ENCODE data around the gene CALD1.

CALD1 gene

GRCh38 chr7:134779741-134780065 is 269 bp downstream of the CALD1 start:
- H3K18ac ChIP-seq (ENCODE audit: low read length), result no peak overlapping the region
- peak overlapping the region; percentile 82 for H2BK120ac ChIP-seq (ENCODE audit: insufficient read depth, low read length, poor library complexity)
- no peak overlapping the region for H4K12ac ChIP-seq (ENCODE audit: low read depth, low read length)
- H3K4me1 ChIP-seq (ENCODE audit: control insufficient read depth in 1 of 2, insufficient read depth in 2 of 2, low read length in 2 of 2), result peaks cover 14 to 30% of the 10 kb centered on the region in 2 experiments
- peak overlapping the region; percentile 59 for H3K4me2 ChIP-seq (ENCODE audit: low read length)
- H3K14ac ChIP-seq (ENCODE audit: low read length), result peak overlapping the region; percentile 74
- peaks cover 10 to 14% of the 10 kb centered on the region in 2 experiments for H3K36me3 ChIP-seq (ENCODE audit: control insufficient read depth in 1 of 2, insufficient read depth in 2 of 2, low read length in 2 of 2)
- H3K9me3 ChIP-seq (ENCODE audit: insufficient read depth, low read depth, low read length), result peaks cover 2% of the 10 kb centered on the region
- H4K91ac ChIP-seq (ENCODE audit: low read depth, low read length), result peak overlapping the region; percentile 46
- H3K79me2 ChIP-seq (ENCODE audit: control insufficient read depth, insufficient read depth, low read length, poor library complexity), result peaks cover 21% of the 10 kb centered on the region
- peak overlapping the region; percentile 89 for H2BK5ac ChIP-seq (ENCODE audit: low read depth, low read length, poor library complexity)
- peak overlapping the region; percentile 91 for H3K9ac ChIP-seq (ENCODE audit: low read length)
- H3K27ac ChIP-seq (ENCODE audit: low read depth, low read length), result peak overlapping the region; percentile 97
- peak overlapping the region; percentile 75 for H3K4me3 ChIP-seq (ENCODE audit: low read depth, low read length)
- H2AFZ ChIP-seq (ENCODE audit: insufficient read depth, low read length, poor library complexity), result no peak overlapping the region
- H3K79me1 ChIP-seq (ENCODE audit: low read length), result peaks cover 22% of the 10 kb centered on the region
- H3K4ac ChIP-seq (ENCODE audit: low read depth, low read length), result peak overlapping the region; percentile 67
- no peak overlapping the region for H3K23ac ChIP-seq (ENCODE audit: low read length)
- peak in 1 of 2 donors; percentile 73 for DNase-seq
- H4K8ac ChIP-seq (ENCODE audit: low read depth, low read length), result no peak overlapping the region
- H3K27me3 ChIP-seq (ENCODE audit: insufficient read depth, low read length), result no peaks in the 10 kb centered on the region
- peak overlapping the region; percentile 52 for H2BK12ac ChIP-seq (ENCODE audit: low read length)
- no CpG with 5 or more reads among the region's 4 CpGs for WGBS (ENCODE audit: extremely low coverage, insufficient coverage, insufficient read length)
- no peak overlapping the region for H2AK5ac ChIP-seq (ENCODE audit: low read length)

- peak overlapping the region; percentile 59 for H3K4me2 ChIP-seq (ENCODE audit: low read length)
- no peak overlapping the region for H4K91ac ChIP-seq (ENCODE audit: low read depth, low read length)
- H3K36me3 ChIP-seq (ENCODE audit: control insufficient read depth in 1 of 2, insufficient read depth in 2 of 2, low read length in 2 of 2), result peaks cover 10 to 18% of the 10 kb centered on the region in 2 experiments
- H3K9me3 ChIP-seq (ENCODE audit: insufficient read depth, low read depth, low read length), result peaks cover 2% of the 10 kb centered on the region
- no peak overlapping the region for H3K18ac ChIP-seq (ENCODE audit: low read length)
- H2BK12ac ChIP-seq (ENCODE audit: low read length), result no peak overlapping the region
- H3K23ac ChIP-seq (ENCODE audit: low read length), result no peak overlapping the region
- no peak overlapping the region for H4K8ac ChIP-seq (ENCODE audit: low read depth, low read length)
- DNase-seq, result peak in 1 of 2 donors; percentile 31
- peaks cover 23% of the 10 kb centered on the region for H3K79me2 ChIP-seq (ENCODE audit: control insufficient read depth, insufficient read depth, low read length, poor library complexity)
- no peaks in the 10 kb centered on the region for H3K27me3 ChIP-seq (ENCODE audit: insufficient read depth, low read length)
- peak overlapping the region; percentile 89 for H2BK5ac ChIP-seq (ENCODE audit: low read depth, low read length, poor library complexity)
- H4K12ac ChIP-seq (ENCODE audit: low read depth, low read length), result no peak overlapping the region
- H3K9ac ChIP-seq (ENCODE audit: low read length), result peak overlapping the region; percentile 91
- H3K14ac ChIP-seq (ENCODE audit: low read length), result no peak overlapping the region
- no peak overlapping the region for H2AK5ac ChIP-seq (ENCODE audit: low read length)
- no peak overlapping the region for H2AFZ ChIP-seq (ENCODE audit: insufficient read depth, low read length, poor library complexity)
- peak overlapping the region; percentile 75 for H3K4me3 ChIP-seq (ENCODE audit: low read depth, low read length)
- peak overlapping the region; percentile 97 for H3K27ac ChIP-seq (ENCODE audit: low read depth, low read length)
- WGBS (ENCODE audit: extremely low coverage, insufficient coverage, insufficient read length), result no CpG with 5 or more reads among the region's 5 CpGs
- H3K4ac ChIP-seq (ENCODE audit: low read depth, low read length), result peak overlapping the region; percentile 82
- H3K79me1 ChIP-seq (ENCODE audit: low read length), result peaks cover 22% of the 10 kb centered on the region
- no peak overlapping the region for H2BK120ac ChIP-seq (ENCODE audit: insufficient read depth, low read length, poor library complexity)
- H3K4me1 ChIP-seq (ENCODE audit: control insufficient read depth in 1 of 2, insufficient read depth in 2 of 2, low read length in 2 of 2), result peaks cover 15 to 31% of the 10 kb centered on the region in 2 experiments
These were observed 863 bp downstream of the CALD1 start for GRCh38 chr7:134780166-134780828.

GRCh38 chr7:134781171-134781570 is 1.7 kb downstream of the CALD1 start:
- peak overlapping the region; percentile 59 for H3K4me2 ChIP-seq (ENCODE audit: low read length)
- H3K14ac ChIP-seq (ENCODE audit: low read length), result no peak overlapping the region
- no peak overlapping the region for H4K91ac ChIP-seq (ENCODE audit: low read depth, low read length)
- no CpG with 5 or more reads among the region's 2 CpGs for WGBS (ENCODE audit: extremely low coverage, insufficient coverage, insufficient read length)
- H3K9me3 ChIP-seq (ENCODE audit: insufficient read depth, low read depth, low read length), result peaks cover 2% of the 10 kb centered on the region
- no peak overlapping the region for H2AK5ac ChIP-seq (ENCODE audit: low read length)
- H3K4ac ChIP-seq (ENCODE audit: low read depth, low read length), result no peak overlapping the region
- H2BK12ac ChIP-seq (ENCODE audit: low read length), result no peak overlapping the region
- no peak overlapping the region for H4K12ac ChIP-seq (ENCODE audit: low read depth, low read length)
- H3K18ac ChIP-seq (ENCODE audit: low read length), result no peak overlapping the region
- H3K9ac ChIP-seq (ENCODE audit: low read length), result peak overlapping the region; percentile 44
- H2BK120ac ChIP-seq (ENCODE audit: insufficient read depth, low read length, poor library complexity), result no peak overlapping the region
- peaks cover 15 to 31% of the 10 kb centered on the region in 2 experiments for H3K4me1 ChIP-seq (ENCODE audit: control insufficient read depth in 1 of 2, insufficient read depth in 2 of 2, low read length in 2 of 2)
- no peak overlapping the region for H4K8ac ChIP-seq (ENCODE audit: low read depth, low read length)
- H3K79me2 ChIP-seq (ENCODE audit: control insufficient read depth, insufficient read depth, low read length, poor library complexity), result peaks cover 23% of the 10 kb centered on the region
- H3K27me3 ChIP-seq (ENCODE audit: insufficient read depth, low read length), result no peaks in the 10 kb centered on the region
- peak overlapping the region; percentile 51 for H3K4me3 ChIP-seq (ENCODE audit: low read depth, low read length)
- DNase-seq, result no peak
- H3K23ac ChIP-seq (ENCODE audit: low read length), result no peak overlapping the region
- peaks cover 10 to 18% of the 10 kb centered on the region in 2 experiments for H3K36me3 ChIP-seq (ENCODE audit: control insufficient read depth in 1 of 2, insufficient read depth in 2 of 2, low read length in 2 of 2)
- no peak overlapping the region for H3K27ac ChIP-seq (ENCODE audit: low read depth, low read length)
- H2AFZ ChIP-seq (ENCODE audit: insufficient read depth, low read length, poor library complexity), result no peak overlapping the region
- H3K79me1 ChIP-seq (ENCODE audit: low read length), result peaks cover 22% of the 10 kb centered on the region
- H2BK5ac ChIP-seq (ENCODE audit: low read depth, low read length, poor library complexity), result no peak overlapping the region

- H2BK120ac ChIP-seq (ENCODE audit: insufficient read depth, low read length, poor library complexity), result no peak overlapping the region
- no peak overlapping the region for H3K9ac ChIP-seq (ENCODE audit: low read length)
- H3K14ac ChIP-seq (ENCODE audit: low read length), result no peak overlapping the region
- DNase-seq, result peak in 1 of 2 donors; percentile 42
- no peak overlapping the region for H2AK5ac ChIP-seq (ENCODE audit: low read length)
- no peak overlapping the region for H2AFZ ChIP-seq (ENCODE audit: insufficient read depth, low read length, poor library complexity)
- peaks cover 2% of the 10 kb centered on the region for H3K9me3 ChIP-seq (ENCODE audit: insufficient read depth, low read depth, low read length)
- no peak overlapping the region for H4K91ac ChIP-seq (ENCODE audit: low read depth, low read length)
- H3K4ac ChIP-seq (ENCODE audit: low read depth, low read length), result peak overlapping the region; percentile 63
- no peak overlapping the region for H2BK5ac ChIP-seq (ENCODE audit: low read depth, low read length, poor library complexity)
- H3K18ac ChIP-seq (ENCODE audit: low read length), result no peak overlapping the region
- H4K12ac ChIP-seq (ENCODE audit: low read depth, low read length), result no peak overlapping the region
- peaks cover 23% of the 10 kb centered on the region for H3K79me2 ChIP-seq (ENCODE audit: control insufficient read depth, insufficient read depth, low read length, poor library complexity)
- no peak overlapping the region for H3K23ac ChIP-seq (ENCODE audit: low read length)
- no peak overlapping the region for H3K4me3 ChIP-seq (ENCODE audit: low read depth, low read length)
- H3K79me1 ChIP-seq (ENCODE audit: low read length), result peaks cover 22% of the 10 kb centered on the region
- H2BK12ac ChIP-seq (ENCODE audit: low read length), result no peak overlapping the region
- H3K4me2 ChIP-seq (ENCODE audit: low read length), result peak overlapping the region; percentile 64
- no peak overlapping the region for H4K8ac ChIP-seq (ENCODE audit: low read depth, low read length)
- no peaks in the 10 kb centered on the region for H3K27me3 ChIP-seq (ENCODE audit: insufficient read depth, low read length)
- H3K27ac ChIP-seq (ENCODE audit: low read depth, low read length), result peak overlapping the region; percentile 19
- peaks cover 15 to 31% of the 10 kb centered on the region in 2 experiments for H3K4me1 ChIP-seq (ENCODE audit: control insufficient read depth in 1 of 2, insufficient read depth in 2 of 2, low read length in 2 of 2)
- WGBS (ENCODE audit: extremely low coverage, insufficient coverage, insufficient read length), result no CpG with 5 or more reads among the region's 4 CpGs
- peaks cover 10 to 18% of the 10 kb centered on the region in 2 experiments for H3K36me3 ChIP-seq (ENCODE audit: control insufficient read depth in 1 of 2, insufficient read depth in 2 of 2, low read length in 2 of 2)
These were observed 2.7 kb downstream of the CALD1 start for GRCh38 chr7:134782121-134782623.
